Ovary (tissue), 9 donors: Measurements from ENCODE around the gene DRD4. TPM values are rescaled to one million over a fixed set of nuclear protein-coding genes. Genes with fewer than 3 reads are reported as not detected.

ENCODE experiments used
- DNase-seq, 5 donors: peaks; one replicate each; pipeline ENCODE4 v3.0.0-alpha.2; 2019 to 2020
- H3K27ac ChIP-seq, 2 donors: fragments of 200-600 bp; one replicate each; pipeline versions ENCODE4 v1.5.1 to v1.8.0; 2019 to 2022
- H3K27me3 ChIP-seq: fragments of 200-600 bp; one replicate; pipeline ENCODE4 v1.8.0; 2022
- H3K36me3 ChIP-seq: fragments of 200-600 bp; sonication (generic); one replicate; pipeline ENCODE4 v1.5.1; 2019
- H3K4me1 ChIP-seq: one replicate; pipeline ENCODE4 v1.8.1; 2013; ENCODE audit warnings: mild to moderate bottlenecking, moderate library complexity; ENCODE audit not compliant: insufficient read depth
- H3K4me3 ChIP-seq: fragments of 200-600 bp; sonication (generic); one replicate; pipeline ENCODE4 v1.5.1; 2017
- H3K9me3 ChIP-seq, 2 donors: fragments of 200-600 bp in 1 of 2; sonication (generic) in 1 of 2; one replicate each; pipeline versions ENCODE4 v1.5.1 to v1.8.1; 2013 to 2019; ENCODE audit warnings: mild to moderate bottlenecking in 1 of 2, moderate library complexity in 1 of 2
- CTCF ChIP-seq, 3 donors: fragments of 450-650 bp in 2 of 3; fragments of 200-600 bp in 1 of 3; IDR thresholded peaks; one replicate each; pipeline versions ENCODE4 v1.5.1 to v1.8.0; 2016 to 2022; ENCODE audit warnings: antibody characterized with exemption in 3 of 3, mild to moderate bottlenecking in 1 of 3
- EP300 ChIP-seq: sonication (generic); formaldehyde crosslinking; IDR thresholded peaks from one replicate; pipeline ENCODE4 v1.6.1; 2017; ENCODE audit warnings: antibody characterized with exemption
- POLR2A ChIP-seq: fragments of 450-650 bp; IDR thresholded peaks from one replicate; pipeline ENCODE4 v1.6.1; 2017; ENCODE audit warnings: antibody characterized with exemption, mild to moderate bottlenecking, moderate library complexity
- WGBS, 3 donors: extraction: QIAGEN DNeasy Blood & Tissue Kit in 1 of 3; methylation state at CpG; one replicate each; pipeline versions ENCODE4 v1.1.5 to v1.1.7; 2013 to 2017; 5-methylcytosine and 5-hydroxymethylcytosine counted together
- intact Hi-C, 4 donors: fragments of 100-400 bp; cut with DNase I; formaldehyde crosslinking; loops; one replicate each; pipeline versions ENCODE4 v1.11.0 to v1.15.1; 2022 to 2023
- polyA plus RNA-seq, 2 donors: library from polyadenylated mRNA; stranded (reverse); fragments of 200-250 nt in 1 of 2; fragments of 350-450 nt in 1 of 2; fragmentation: Illumina TruSeq in 1 of 2; extraction: RNeasy Lipid Tissue Mini Kit (QIAGEN cat#74804) in 1 of 2; gene quantifications; one replicate each; pipeline ENCODE4 v1.2.3, GENCODE V29; 2013 to 2014
- total RNA-seq, 7 donors: library from RNA; depleted of rRNA in 2 of 7; stranded (reverse); fragments of >200 nt in 2 of 7; fragmentation: NEBNext Ultra II Directional in 3 of 7; extraction: Animal tissue kit (Norgen Biotek cat#: 25700) in 3 of 7; gene quantifications; one replicate each; pipeline versions ENCODE4 v1.1.0 to v1.2.4, GENCODE V29; 2016 to 2023
- donor health status: DM: no; HTN: no; CAD: no; lungs with moderate emphysema.
- donor health status: DM: no; HTN: no; CAD: no.
- donor health status: Bipolar disorder and iron deficiency.
- donor health status: DM: yes; HTN: yes; CAD: no.
- donor health status: DM: no; HTN: no; CAD: no.
- donor health status: DM: yes; HTN: yes; CAD: no.

Gene DRD4
- total and polyA plus RNA-seq, 9 donors, result 0.57 to 3.3 (median 1.6) TPM; not detected in 1

- 81 to 84% (median 83%) methylated on average over 36 to 39 of the region's 39 CpGs for WGBS, 3 donors
- peak overlapping the region in 1 of 2 donors; percentile 80 for H3K27ac ChIP-seq
- peaks cover 8% of the 10 kb centered on the region for H3K4me1 ChIP-seq
- H3K27me3 ChIP-seq, result no peaks in the 10 kb centered on the region
- no peaks in the 10 kb centered on the region for H3K9me3 ChIP-seq
- H3K4me3 ChIP-seq, result peak overlapping the region; percentile 59
- intact Hi-C loops, result loop anchor here in 1 of 4 donors (10.0 kb wide), 1 partner anchor 58 kb away; no protein-coding TSS in a partner anchor
- peak in 3 of 5 donors; percentile 37 to 68 (median 59) for DNase-seq
- TF ChIP-seq POLR2A (no peak), CTCF (IDR thresholded peaks at IDR 0.05) (no peak), EP300 (no peak)
- no peaks in the 10 kb centered on the region for H3K36me3 ChIP-seq
These were observed 20.5 kb upstream of the DRD4 start for GRCh38 chr11:616320-617198.

GRCh38 chr11:617199-617911 is 19.7 kb upstream of the DRD4 start:
- H3K27me3 ChIP-seq, result no peaks in the 10 kb centered on the region
- peaks cover 8% of the 10 kb centered on the region for H3K4me1 ChIP-seq
- no peak overlapping the region for H3K4me3 ChIP-seq
- DNase-seq, result peak in 3 of 5 donors; percentile 16 to 51 (median 50)
- WGBS, 3 donors, result 91 to 93% (median 92%) methylated on average over 53 to 57 of the region's 57 CpGs
- H3K36me3 ChIP-seq, result no peaks in the 10 kb centered on the region
- TF ChIP-seq CTCF (IDR thresholded peaks at IDR 0.05), result no peak
- no peak for TF ChIP-seq EP300
- TF ChIP-seq POLR2A, result no peak
- no peak overlapping the region for H3K27ac ChIP-seq
- H3K9me3 ChIP-seq, result no peaks in the 10 kb centered on the region
- intact Hi-C loops, result loop anchor here in 1 of 4 donors (10.0 kb wide), 1 partner anchor 57 kb away; no protein-coding TSS in a partner anchor

GRCh38 chr11:617912-618682 is 19.0 kb upstream of the DRD4 start:
- Histone ChIP-seq H3K9me3 (no peaks in the 10 kb centered on the region), H3K4me1 (peaks cover 8% of the 10 kb centered on the region), H3K27ac (no peak overlapping the region), H3K4me3 (no peak overlapping the region), H3K36me3 (no peaks in the 10 kb centered on the region), H3K27me3 (no peaks in the 10 kb centered on the region)
- no peak for TF ChIP-seq CTCF (IDR thresholded peaks at IDR 0.05)
- no peak for TF ChIP-seq EP300
- no peak for TF ChIP-seq POLR2A
- intact Hi-C loops, result loop anchor here in 1 of 4 donors (10.0 kb wide), 1 partner anchor 57 kb away; no protein-coding TSS in a partner anchor
- peak in 3 of 5 donors; percentile 11 to 47 (median 29) for DNase-seq
- WGBS, 3 donors, result 91 to 93% (median 93%) methylated on average over 24 to 25 of the region's 25 CpGs
